ENCODE measurements around the gene SIK3.

SIK3 gene

GRCh38 chr11:117087446-117087845 is 10.8 kb downstream of the SIK3 start:
- no peak for TF ChIP-seq TEAD4 (IDR thresholded peaks at IDR 0.05)
- no peak for TF ChIP-seq EGR1 (IDR thresholded peaks at IDR 0.05)
- TF ChIP-seq TAF1 (IDR thresholded peaks at IDR 0.05; ENCODE audit: low read depth) = no peak
- no peak for TF ChIP-seq FOXM1 (IDR thresholded peaks at IDR 0.05; ENCODE audit: borderline replicate concordance, low read depth)
- TF ChIP-seq, protein P1, sequence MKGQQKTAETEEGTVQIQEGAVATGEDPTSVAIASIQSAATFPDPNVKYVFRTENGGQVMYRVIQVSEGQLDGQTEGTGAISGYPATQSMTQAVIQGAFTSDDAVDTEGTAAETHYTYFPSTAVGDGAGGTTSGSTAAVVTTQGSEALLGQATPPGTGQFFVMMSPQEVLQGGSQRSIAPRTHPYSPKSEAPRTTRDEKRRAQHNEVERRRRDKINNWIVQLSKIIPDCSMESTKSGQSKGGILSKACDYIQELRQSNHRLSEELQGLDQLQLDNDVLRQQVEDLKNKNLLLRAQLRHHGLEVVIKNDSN (IDR thresholded peaks at IDR 0.05) = no peak
- TF ChIP-seq, protein P2, sequence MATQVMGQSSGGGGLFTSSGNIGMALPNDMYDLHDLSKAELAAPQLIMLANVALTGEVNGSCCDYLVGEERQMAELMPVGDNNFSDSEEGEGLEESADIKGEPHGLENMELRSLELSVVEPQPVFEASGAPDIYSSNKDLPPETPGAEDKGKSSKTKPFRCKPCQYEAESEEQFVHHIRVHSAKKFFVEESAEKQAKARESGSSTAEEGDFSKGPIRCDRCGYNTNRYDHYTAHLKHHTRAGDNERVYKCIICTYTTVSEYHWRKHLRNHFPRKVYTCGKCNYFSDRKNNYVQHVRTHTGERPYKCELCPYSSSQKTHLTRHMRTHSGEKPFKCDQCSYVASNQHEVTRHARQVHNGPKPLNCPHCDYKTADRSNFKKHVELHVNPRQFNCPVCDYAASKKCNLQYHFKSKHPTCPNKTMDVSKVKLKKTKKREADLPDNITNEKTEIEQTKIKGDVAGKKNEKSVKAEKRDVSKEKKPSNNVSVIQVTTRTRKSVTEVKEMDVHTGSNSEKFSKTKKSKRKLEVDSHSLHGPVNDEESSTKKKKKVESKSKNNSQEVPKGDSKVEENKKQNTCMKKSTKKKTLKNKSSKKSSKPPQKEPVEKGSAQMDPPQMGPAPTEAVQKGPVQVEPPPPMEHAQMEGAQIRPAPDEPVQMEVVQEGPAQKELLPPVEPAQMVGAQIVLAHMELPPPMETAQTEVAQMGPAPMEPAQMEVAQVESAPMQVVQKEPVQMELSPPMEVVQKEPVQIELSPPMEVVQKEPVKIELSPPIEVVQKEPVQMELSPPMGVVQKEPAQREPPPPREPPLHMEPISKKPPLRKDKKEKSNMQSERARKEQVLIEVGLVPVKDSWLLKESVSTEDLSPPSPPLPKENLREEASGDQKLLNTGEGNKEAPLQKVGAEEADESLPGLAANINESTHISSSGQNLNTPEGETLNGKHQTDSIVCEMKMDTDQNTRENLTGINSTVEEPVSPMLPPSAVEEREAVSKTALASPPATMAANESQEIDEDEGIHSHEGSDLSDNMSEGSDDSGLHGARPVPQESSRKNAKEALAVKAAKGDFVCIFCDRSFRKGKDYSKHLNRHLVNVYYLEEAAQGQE (IDR thresholded peaks at IDR 0.05; ENCODE audit: low read depth) = no peak
- no peak for TF ChIP-seq ZBTB7A (IDR thresholded peaks at IDR 0.05; ENCODE audit: low read depth)
- no peak for TF ChIP-seq RAD21 (IDR thresholded peaks at IDR 0.05; ENCODE audit: low read depth)
- no peak for TF ChIP-seq YY1 (IDR thresholded peaks at IDR 0.05; ENCODE audit: low read depth)
- no peak for TF ChIP-seq MAX (IDR thresholded peaks at IDR 0.05)

DNA sequence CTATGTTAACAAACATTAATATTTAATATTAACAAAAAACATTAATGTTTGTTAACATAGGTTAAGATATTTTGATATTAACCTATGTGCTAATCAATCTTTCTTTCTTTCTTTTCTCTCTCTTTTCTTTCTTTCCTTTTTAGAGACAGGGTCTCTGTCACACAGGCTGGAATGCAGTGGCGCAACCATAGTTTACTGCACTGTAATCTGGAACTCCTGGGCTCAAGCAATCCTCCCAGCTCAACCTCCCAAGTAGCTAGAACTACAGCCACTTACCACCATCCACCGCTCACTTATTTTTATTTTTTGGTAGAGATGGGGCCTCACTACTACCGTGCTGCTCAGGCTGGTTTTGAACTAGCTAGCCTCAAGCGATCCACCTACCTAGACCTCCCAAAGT is 13.2 kb downstream of the SIK3 start:
- TF ChIP-seq TAF1 (IDR thresholded peaks at IDR 0.05; ENCODE audit: low read depth) (no peak), RAD21 (IDR thresholded peaks at IDR 0.05; ENCODE audit: low read depth) (no peak), CREB1 (IDR thresholded peaks at IDR 0.05; ENCODE audit: low read depth) (no peak), TEAD4 (IDR thresholded peaks at IDR 0.05) (no peak), EP300 (IDR thresholded peaks at IDR 0.05; ENCODE audit: borderline replicate concordance) (no peak), TCF12 (IDR thresholded peaks at IDR 0.05; ENCODE audit: low read depth) (no peak), MAX (IDR thresholded peaks at IDR 0.05) (no peak), EGR1 (IDR thresholded peaks at IDR 0.05) (no peak), CEBPB (IDR thresholded peaks at IDR 0.05) (no peak), YY1 (IDR thresholded peaks at IDR 0.05; ENCODE audit: low read depth) (no peak), FOXM1 (IDR thresholded peaks at IDR 0.05; ENCODE audit: borderline replicate concordance, low read depth) (no peak), ZBTB7A (IDR thresholded peaks at IDR 0.05; ENCODE audit: low read depth) (no peak), NFIC (IDR thresholded peaks at IDR 0.05) (no peak)
- TF ChIP-seq, protein P1 (IDR thresholded peaks at IDR 0.05) = no peak
- TF ChIP-seq, protein P2 (IDR thresholded peaks at IDR 0.05; ENCODE audit: low read depth) = no peak

DNA sequence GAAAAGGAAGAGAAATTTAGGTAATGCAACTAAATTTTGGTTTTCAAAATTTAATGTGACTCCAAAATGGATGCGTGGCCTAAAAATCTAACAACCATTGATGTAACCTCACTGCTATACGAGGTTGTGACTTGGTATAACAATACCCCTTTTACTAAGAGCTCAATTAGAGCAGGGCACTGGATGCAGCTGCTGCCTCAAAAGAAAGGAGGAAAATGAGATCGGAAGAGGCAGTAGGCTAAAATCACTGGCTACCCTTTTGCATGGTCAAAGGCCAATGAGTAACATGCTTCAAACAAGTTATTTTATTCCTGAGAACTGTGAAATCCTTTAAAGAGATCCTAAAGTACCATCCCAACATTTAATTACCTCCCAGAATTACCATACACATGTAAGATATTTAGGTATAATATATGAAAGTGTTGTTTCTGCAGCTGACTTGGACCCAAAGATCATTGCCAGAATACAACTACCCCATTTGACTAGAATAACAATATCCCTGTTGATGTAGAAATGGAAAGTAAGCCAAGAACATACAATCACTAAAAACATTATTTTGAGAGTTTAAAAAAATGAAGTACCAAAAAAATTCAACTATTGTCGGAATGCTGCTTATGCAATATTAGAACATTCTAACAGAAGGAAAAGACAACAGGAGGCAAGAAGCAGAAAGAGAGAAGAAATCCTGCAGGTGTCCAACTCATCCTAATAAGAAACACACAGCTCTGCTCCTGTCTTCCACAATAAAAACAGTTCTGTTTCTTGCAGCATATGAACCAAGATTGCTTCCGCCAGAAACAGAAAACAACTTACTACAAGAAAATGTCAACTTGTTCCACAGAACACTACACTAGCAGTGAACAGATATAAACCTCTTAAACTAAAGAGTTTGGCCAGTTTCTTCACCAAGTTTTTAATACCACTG is 15.0 kb downstream of the SIK3 start:
- TF ChIP-seq CREB1 (IDR thresholded peaks at IDR 0.05; ENCODE audit: low read depth) = no peak
- no peak for TF ChIP-seq EP300 (IDR thresholded peaks at IDR 0.05; ENCODE audit: borderline replicate concordance)
- TF ChIP-seq YY1 (IDR thresholded peaks at IDR 0.05; ENCODE audit: low read depth) = no peak
- TF ChIP-seq EGR1 (IDR thresholded peaks at IDR 0.05) = no peak
- TF ChIP-seq NFIC (IDR thresholded peaks at IDR 0.05) = no peak
- TF ChIP-seq, protein P2 (IDR thresholded peaks at IDR 0.05; ENCODE audit: low read depth) = no peak

- no peak for TF ChIP-seq TCF12 (IDR thresholded peaks at IDR 0.05; ENCODE audit: low read depth)
Measured at GRCh38 chr11:117081908-117082307, 16.3 kb downstream of the SIK3 start.
